ENCODE data around the gene CD151. TPM values are rescaled to one million over a fixed set of nuclear protein-coding genes. Genes with fewer than 3 reads are reported as not detected.

Gene CD151
- polyA plus RNA-seq, 1 experiment: 559 TPM

DNA sequence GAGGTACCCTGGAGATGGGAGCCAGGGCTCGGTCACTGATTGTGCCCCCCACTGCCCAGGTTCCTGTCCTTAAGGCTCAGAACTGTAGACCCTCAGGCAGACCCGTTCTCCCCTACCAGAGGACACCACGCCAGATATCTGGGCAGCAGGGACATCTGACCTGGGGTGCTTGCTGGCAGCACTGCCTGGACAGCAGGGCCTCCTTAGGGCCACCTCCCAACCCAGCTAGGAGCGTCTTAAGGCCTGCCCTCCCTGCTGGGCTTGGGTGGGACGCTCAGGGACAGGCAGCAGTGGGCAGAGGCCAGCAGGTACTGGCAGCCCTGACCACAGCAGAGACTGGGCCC is 6.5 kb downstream of the CD151 start:
- CTCF ChIA-PET: interaction anchor here (0.6 kb wide), 1 partner anchor 25 kb away, joined by 3 read pairs; no protein-coding TSS in a partner anchor

GRCh38 chr11:839875-840617 is 7.3 kb downstream of the CD151 start:
- Histone ChIP-seq H3K27me3 (ENCODE audit: control insufficient read depth, insufficient read depth, low read length) (no peaks in the 10 kb centered on the region), H3K9me3 (ENCODE audit: control insufficient read depth, insufficient read depth, low read length) (no peaks in the 10 kb centered on the region; the same call in 1 of the 2 replicates), H3K27ac (ENCODE audit: low read depth, low read length) (no peak overlapping the region), H3K4me3 (ENCODE audit: low read depth, low read length) (peak overlapping the region; percentile 71)
- ChIA-PET POLR2A (interaction anchor here (1.3 kb wide), 1 partner anchor 21 kb away, joined by 6 read pairs; the partner anchor contains the start of gene PNPLA2), CTCF (interaction anchor here (0.6 kb wide), 1 partner anchor 26 kb away, joined by 3 read pairs; no protein-coding TSS in a partner anchor)
- TF ChIP-seq, protein P1, sequence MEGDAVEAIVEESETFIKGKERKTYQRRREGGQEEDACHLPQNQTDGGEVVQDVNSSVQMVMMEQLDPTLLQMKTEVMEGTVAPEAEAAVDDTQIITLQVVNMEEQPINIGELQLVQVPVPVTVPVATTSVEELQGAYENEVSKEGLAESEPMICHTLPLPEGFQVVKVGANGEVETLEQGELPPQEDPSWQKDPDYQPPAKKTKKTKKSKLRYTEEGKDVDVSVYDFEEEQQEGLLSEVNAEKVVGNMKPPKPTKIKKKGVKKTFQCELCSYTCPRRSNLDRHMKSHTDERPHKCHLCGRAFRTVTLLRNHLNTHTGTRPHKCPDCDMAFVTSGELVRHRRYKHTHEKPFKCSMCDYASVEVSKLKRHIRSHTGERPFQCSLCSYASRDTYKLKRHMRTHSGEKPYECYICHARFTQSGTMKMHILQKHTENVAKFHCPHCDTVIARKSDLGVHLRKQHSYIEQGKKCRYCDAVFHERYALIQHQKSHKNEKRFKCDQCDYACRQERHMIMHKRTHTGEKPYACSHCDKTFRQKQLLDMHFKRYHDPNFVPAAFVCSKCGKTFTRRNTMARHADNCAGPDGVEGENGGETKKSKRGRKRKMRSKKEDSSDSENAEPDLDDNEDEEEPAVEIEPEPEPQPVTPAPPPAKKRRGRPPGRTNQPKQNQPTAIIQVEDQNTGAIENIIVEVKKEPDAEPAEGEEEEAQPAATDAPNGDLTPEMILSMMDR (IDR thresholded peaks at IDR 0.05; ENCODE audit: low read depth, low read length): peak; percentile 24
- no peak for DNase-seq (ENCODE audit: low read depth, low spot score)

More for the DNA sequence above, 6.5 kb downstream of the CD151 start:
- no peak for DNase-seq (ENCODE audit: low read depth, low spot score)
- TF ChIP-seq, protein P1 (IDR thresholded peaks at IDR 0.05; ENCODE audit: low read depth, low read length): no peak
- Histone ChIP-seq H3K27me3 (ENCODE audit: control insufficient read depth, insufficient read depth, low read length) (no peaks in the 10 kb centered on the region), H3K27ac (ENCODE audit: low read depth, low read length) (peak overlapping the region; percentile 11), H3K9me3 (ENCODE audit: control insufficient read depth, insufficient read depth, low read length) (no peaks in the 10 kb centered on the region; the same call in 1 of the 2 replicates), H3K4me3 (ENCODE audit: low read depth, low read length) (no peak overlapping the region)
- POLR2A ChIA-PET: interaction anchor here (0.6 kb wide), 2 partner anchors 9 to 33 kb away, joined by 3 to 6 read pairs; no protein-coding TSS in a partner anchor

DNA sequence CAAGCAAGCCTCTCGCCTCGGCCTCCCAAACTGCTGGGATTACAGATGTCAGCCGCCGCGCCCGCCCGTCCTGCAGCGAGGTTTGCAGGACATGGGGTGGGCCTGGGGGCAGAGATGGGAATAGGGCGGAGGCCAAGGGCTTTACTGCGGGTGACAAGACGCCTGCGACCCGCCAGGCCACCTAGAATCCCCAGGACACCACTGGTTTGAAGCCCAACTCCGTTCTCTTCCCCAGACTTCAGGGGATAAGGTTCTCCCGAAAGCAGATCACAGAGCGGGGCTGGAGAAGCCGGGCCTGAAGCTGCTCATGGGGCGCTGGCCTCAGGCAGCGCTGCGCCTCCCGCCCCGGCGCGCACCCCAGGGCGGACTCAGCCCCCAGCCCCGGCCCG is 9.2 kb downstream of the CD151 start:
- ChIA-PET POLR2A (interaction anchor here (3.1 kb wide), 1 partner anchor 9 kb away, joined by 66 read pairs; the partner anchor contains the start of gene CD151), CTCF (no interaction called here)
- Histone ChIP-seq H3K27me3 (ENCODE audit: control insufficient read depth, insufficient read depth, low read length) (no peaks in the 10 kb centered on the region), H3K4me3 (ENCODE audit: low read depth, low read length) (peak overlapping the region; percentile 71), H3K27ac (ENCODE audit: low read depth, low read length) (peak overlapping the region; percentile 3), H3K9me3 (ENCODE audit: control insufficient read depth, insufficient read depth, low read length) (no peaks in the 10 kb centered on the region; the same call in 1 of the 2 replicates)
- TF ChIP-seq, protein P1 (IDR thresholded peaks at IDR 0.05; ENCODE audit: low read depth, low read length): no peak
- no peak for DNase-seq (ENCODE audit: low read depth, low spot score)

GRCh38 chr11:842370-843002 is 9.7 kb downstream of the CD151 start, which contains the start of the genes POLR2L and TSPAN4:
Gene POLR2L (minus strand): TSS chr11:842529. CDS start chr11:842508, 21 bp downstream.
Gene TSPAN4 (plus strand): TSS chr11:842852. CDS start chr11:850305, 7,453 bp downstream.
- H3K27ac ChIP-seq (ENCODE audit: low read depth, low read length): peak within 1 kb of the TSS; percentile 97
- no peaks in the 10 kb centered on the region; the same call in 1 of the 2 replicates for H3K9me3 ChIP-seq (ENCODE audit: control insufficient read depth, insufficient read depth, low read length)
- DNase-seq (ENCODE audit: low read depth, low spot score): peak; percentile 68
- peak within 1 kb of the TSS; percentile 71 for H3K4me3 ChIP-seq (ENCODE audit: low read depth, low read length)
- TF ChIP-seq, protein P1 (IDR thresholded peaks at IDR 0.05; ENCODE audit: low read depth, low read length): no peak
- ChIA-PET POLR2A (interaction anchor here (0.8 to 3.1 kb wide), 7 partner anchors 9 to 799 kb away, joined by 3 to 66 read pairs (median 6); partner anchors contain the start of genes CD151, PNPLA2 and RPLP2), CTCF (no interaction called here)
- H3K27me3 ChIP-seq (ENCODE audit: control insufficient read depth, insufficient read depth, low read length): no peaks in the 10 kb centered on the region

Measured in AG04450 (cell line).